Iris pigment epithelial cell (primary cell): ENCODE results near the gene DGCR8.
A peak's percentile ranks its signal among the peaks of the same experiment; 100 is the strongest.

Experiments
- DNase-seq: peaks from one replicate; pipeline ENCODE4 v3.0.0-alpha.2; 2011; ENCODE audit warnings: low read depth

Gene DGCR8

GRCh38 chr22:20110359-20110985 lies 30.4 kb downstream of the DGCR8 start:
- no peak for DNase-seq

GRCh38 chr22:20111045-20111688 lies 31.1 kb downstream of the DGCR8 start:
- peak; percentile 29 for DNase-seq

GRCh38 chr22:20111689-20112622 lies 31.9 kb downstream of the DGCR8 start:
- no peak for DNase-seq

- no peak for DNase-seq
Observed at GRCh38 chr22:20112623-20113511, 32.8 kb downstream of the DGCR8 start.

GRCh38 chr22:20113551-20114310 lies 33.7 kb downstream of the DGCR8 start:
- no peak for DNase-seq

GRCh38 chr22:20114506-20115475 lies 34.8 kb downstream of the DGCR8 start:
- DNase-seq = no peak

- DNase-seq = no peak
Observed at GRCh38 chr22:20115691-20116375, 35.8 kb downstream of the DGCR8 start, which contains the start of gene RANBP1. TSS of gene RANBP1 (plus strand) at chr22:20116104. CDS start at chr22:20116185, 81 bp downstream.

- no peak for DNase-seq
Observed at GRCh38 chr22:20116376-20116950, 36.4 kb downstream of the DGCR8 start.

- peak; percentile 99 for DNase-seq
Observed at GRCh38 chr22:20116951-20117632, 37.1 kb downstream of the DGCR8 start, which contains the start of gene TRMT2A. TSS of gene TRMT2A (minus strand) at chr22:20117226. CDS start at chr22:20116906, 320 bp downstream.

- peak; percentile 53 for DNase-seq
Observed at GRCh38 chr22:20117633-20118299, 37.7 kb downstream of the DGCR8 start.

- DNase-seq = no peak
Observed at GRCh38 chr22:20118300-20119020, 38.4 kb downstream of the DGCR8 start.

GRCh38 chr22:20121856-20122415 lies 41.9 kb downstream of the DGCR8 start:
- no peak for DNase-seq

- DNase-seq = no peak
Observed at GRCh38 chr22:20123366-20124082, 43.5 kb downstream of the DGCR8 start.

- DNase-seq = no peak
Observed at GRCh38 chr22:20124083-20124787, 44.2 kb downstream of the DGCR8 start.
